Thoracic aorta (tissue), 2 donors: ENCODE measurements around the gene SPATA6L. TPM values are rescaled to one million over a fixed set of nuclear protein-coding genes. Genes with fewer than 3 reads are reported as not detected.
"Not testable (repeated sequence)": the region's sequence is repeated elsewhere in the genome, so short reads cannot be mapped to it uniquely, and the experiment has no call there.

Source experiments
- ATAC-seq: fragments of 150-250 bp; one replicate; pipeline ENCODE4 v1.8.0; 2017; ENCODE audit warnings: low read depth; ENCODE audit not compliant: insufficient number of reproducible peaks, low FRiP score
- DNase-seq: peaks from one replicate; pipeline ENCODE4 v3.0.0-alpha.2; 2020; ENCODE audit warnings: low spot score
- H3K27ac ChIP-seq, 2 donors: fragments of 200-600 bp; sonication (generic); 1 replicate in 1 of 2; 2 replicates in 1 of 2; pipeline ENCODE4 v1.5.1; 2016; ENCODE audit warnings: mild to moderate bottlenecking in 2 of 2, moderate library complexity in 2 of 2
- H3K27me3 ChIP-seq: fragments of 200-600 bp; sonication (generic); replicated peaks from 2 replicates; pipeline ENCODE4 v1.6.0; 2016; ENCODE audit warnings: mild to moderate bottlenecking; ENCODE audit not compliant: insufficient read depth
- H3K36me3 ChIP-seq: fragments of 200-600 bp; sonication (generic); one replicate; pipeline ENCODE4 v1.5.1; 2016
- H3K4me1 ChIP-seq, 2 donors: fragments of 200-600 bp; sonication (generic); 1 replicate in 1 of 2; 2 replicates in 1 of 2; pipeline versions ENCODE4 v1.5.1 to v1.6.0; 2016; ENCODE audit warnings: low read depth in 2 of 2, mild to moderate bottlenecking in 1 of 2; ENCODE audit not compliant: control insufficient read depth in 1 of 2
- H3K4me3 ChIP-seq: fragments of 200-600 bp; sonication (generic); 2 replicates; pipeline ENCODE4 v1.5.1; 2016; ENCODE audit warnings: mild to moderate bottlenecking
- H3K9me3 ChIP-seq: fragments of 200-600 bp; sonication (generic); 2 replicates; pipeline ENCODE4 v1.5.1; 2016
- total RNA-seq, 2 donors: library from RNA; depleted of rRNA; stranded (reverse); fragments of >200 nt; gene quantifications; one replicate each; pipeline versions ENCODE4 v1.1.0 to v1.2.3, GENCODE V29; 2016
- TF ChIP-seq, protein P1 (sequence below): fragments of 200-600 bp; sonication (generic); IDR thresholded peaks from one replicate; pipeline ENCODE4 v1.5.1; 2019; ENCODE audit warnings: antibody characterized with exemption

The SPATA6L gene
- total RNA-seq, 2 donors from 2014 or later = 1.8 to 2.4 TPM

DNA sequence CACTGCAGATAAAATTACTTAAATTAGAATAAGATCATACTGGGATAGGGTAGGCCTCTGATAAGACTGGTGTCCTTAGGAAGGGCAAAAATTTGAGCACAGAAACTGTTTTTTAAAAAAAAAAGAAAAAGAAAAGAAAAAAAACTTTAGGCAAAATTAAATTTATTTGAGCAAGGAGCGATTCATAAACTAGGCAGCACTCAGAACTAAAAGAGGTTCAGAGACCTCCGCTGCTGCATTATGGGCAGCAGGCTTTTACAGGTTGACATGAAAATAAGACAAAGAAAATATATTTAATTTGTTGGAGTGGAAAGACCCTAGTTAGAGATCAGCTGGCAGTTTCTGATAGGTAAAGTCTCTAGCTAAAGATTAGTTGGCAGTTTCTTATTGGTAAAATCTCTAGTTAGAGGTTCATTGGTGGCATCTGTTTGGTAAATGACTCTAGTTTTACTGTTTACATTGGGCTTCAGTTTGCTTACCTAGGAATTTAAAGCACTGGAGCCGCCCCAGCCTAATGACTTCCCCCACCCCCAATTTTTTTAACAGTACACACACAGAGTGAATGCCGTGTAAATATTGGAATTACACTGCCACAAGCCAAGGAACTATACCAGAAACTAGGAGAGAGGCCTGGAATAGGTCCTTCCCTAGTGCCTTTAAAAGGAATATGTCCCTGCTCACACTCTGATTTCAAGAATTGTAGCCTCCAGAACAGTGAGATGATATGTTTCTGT is 8.7 kb downstream of the SPATA6L start:
- Histone ChIP-seq H3K27ac (no peak overlapping the region), H3K4me3 (no peak overlapping the region), H3K9me3 (no peaks in the 10 kb centered on the region), H3K36me3 (no peaks in the 10 kb centered on the region), H3K27me3 (no peaks in the 10 kb centered on the region), H3K4me1 (peaks cover 0 to 11% of the 10 kb centered on the region in 2 donors)
- no peak for DNase-seq
- no peak for ATAC-seq
- TF ChIP-seq, protein P1, sequence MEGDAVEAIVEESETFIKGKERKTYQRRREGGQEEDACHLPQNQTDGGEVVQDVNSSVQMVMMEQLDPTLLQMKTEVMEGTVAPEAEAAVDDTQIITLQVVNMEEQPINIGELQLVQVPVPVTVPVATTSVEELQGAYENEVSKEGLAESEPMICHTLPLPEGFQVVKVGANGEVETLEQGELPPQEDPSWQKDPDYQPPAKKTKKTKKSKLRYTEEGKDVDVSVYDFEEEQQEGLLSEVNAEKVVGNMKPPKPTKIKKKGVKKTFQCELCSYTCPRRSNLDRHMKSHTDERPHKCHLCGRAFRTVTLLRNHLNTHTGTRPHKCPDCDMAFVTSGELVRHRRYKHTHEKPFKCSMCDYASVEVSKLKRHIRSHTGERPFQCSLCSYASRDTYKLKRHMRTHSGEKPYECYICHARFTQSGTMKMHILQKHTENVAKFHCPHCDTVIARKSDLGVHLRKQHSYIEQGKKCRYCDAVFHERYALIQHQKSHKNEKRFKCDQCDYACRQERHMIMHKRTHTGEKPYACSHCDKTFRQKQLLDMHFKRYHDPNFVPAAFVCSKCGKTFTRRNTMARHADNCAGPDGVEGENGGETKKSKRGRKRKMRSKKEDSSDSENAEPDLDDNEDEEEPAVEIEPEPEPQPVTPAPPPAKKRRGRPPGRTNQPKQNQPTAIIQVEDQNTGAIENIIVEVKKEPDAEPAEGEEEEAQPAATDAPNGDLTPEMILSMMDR = no peak

GRCh38 chr9:4656621-4657020 is 9.7 kb downstream of the SPATA6L start:
- peaks cover 0 to 8% of the 10 kb centered on the region in 2 donors for H3K4me1 ChIP-seq
- DNase-seq (no peak), ATAC-seq (no peak)
- H3K36me3 ChIP-seq = no peaks in the 10 kb centered on the region
- H3K27me3 ChIP-seq = no peaks in the 10 kb centered on the region
- TF ChIP-seq, protein P1 = no peak
- no peak overlapping the region for H3K27ac ChIP-seq
- H3K4me3 ChIP-seq = no peak overlapping the region
- no peaks in the 10 kb centered on the region for H3K9me3 ChIP-seq

DNA sequence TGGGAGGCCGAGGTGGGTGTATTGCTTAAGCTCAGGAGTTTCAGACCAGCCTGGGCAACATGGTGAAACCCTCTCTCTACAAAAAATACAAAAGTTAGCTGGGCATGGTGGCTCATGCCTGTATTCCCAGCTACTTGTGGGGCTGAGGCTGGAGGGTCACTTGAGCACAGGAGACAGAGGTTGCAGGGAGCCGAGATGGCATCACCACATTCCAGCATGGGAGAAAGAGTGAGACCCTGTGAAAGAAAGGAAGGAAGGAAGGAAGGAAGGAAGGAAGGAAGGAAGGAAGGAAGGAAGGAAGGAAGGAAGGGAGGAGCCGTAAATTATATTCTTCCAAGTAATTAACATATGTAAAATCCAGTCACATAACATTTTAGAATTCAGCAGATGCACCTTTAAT is 10.1 kb downstream of the SPATA6L start:
- H3K9me3 ChIP-seq, H3K27me3 ChIP-seq, H3K27ac ChIP-seq, H3K4me3 ChIP-seq, H3K4me1 ChIP-seq, ATAC-seq, DNase-seq, H3K36me3 ChIP-seq: not testable (repeated sequence)

GRCh38 chr9:4654538-4654937 is 11.7 kb downstream of the SPATA6L start:
- DNase-seq = no peak
- H3K4me1 ChIP-seq = no peaks in the 10 kb centered on the region
- H3K4me3 ChIP-seq = no peak overlapping the region
- no peaks in the 10 kb centered on the region for H3K36me3 ChIP-seq
- ATAC-seq = no peak
- no peaks in the 10 kb centered on the region for H3K27me3 ChIP-seq
- no peak overlapping the region for H3K27ac ChIP-seq
- H3K9me3 ChIP-seq = no peaks in the 10 kb centered on the region
- TF ChIP-seq, protein P1 = no peak

DNA sequence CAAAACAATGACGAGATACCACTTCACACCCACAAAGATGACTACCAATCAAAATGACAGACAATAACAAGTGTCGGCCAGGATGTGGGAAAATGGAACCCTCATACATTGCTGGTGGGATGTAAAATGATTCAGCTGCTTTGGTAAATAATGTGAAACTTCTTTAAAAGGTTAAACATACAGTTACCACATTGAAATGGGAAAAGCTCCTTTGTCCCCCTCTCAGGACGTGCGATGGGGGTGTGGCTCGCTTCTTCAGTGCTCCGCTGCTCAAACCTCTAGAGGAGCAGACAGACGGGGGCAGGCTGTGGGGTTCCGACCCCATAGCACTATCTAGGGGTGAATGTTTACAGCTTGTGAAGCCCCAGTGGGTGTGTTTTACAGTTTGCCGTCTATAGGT is 12.2 kb downstream of the SPATA6L start:
- no peak for DNase-seq
- ATAC-seq = no peak
- H3K4me3 ChIP-seq = no peak overlapping the region
- H3K4me1 ChIP-seq = no peaks in the 10 kb centered on the region
- no peak overlapping the region for H3K27ac ChIP-seq
- H3K27me3 ChIP-seq = no peaks in the 10 kb centered on the region
- no peaks in the 10 kb centered on the region for H3K9me3 ChIP-seq
- H3K36me3 ChIP-seq = no peaks in the 10 kb centered on the region
- TF ChIP-seq, protein P1 = no peak

GRCh38 chr9:4642351-4642750 is 23.9 kb downstream of the SPATA6L start:
- Histone ChIP-seq H3K4me1 (peaks cover 0 to 9% of the 10 kb centered on the region in 2 donors), H3K36me3 (no peaks in the 10 kb centered on the region), H3K4me3 (no peak overlapping the region), H3K27me3 (no peaks in the 10 kb centered on the region), H3K27ac (no peak overlapping the region), H3K9me3 (no peaks in the 10 kb centered on the region)
- TF ChIP-seq, protein P1 = no peak
- ATAC-seq (no peak), DNase-seq (no peak)
